NT2/D1 (cell line): Measurements from ENCODE around the gene TNS4.

Experiments
- DNase-seq: peaks from one replicate; pipeline ENCODE4 v3.0.0-alpha.2; 2011; ENCODE audit warnings: low read depth, low spot score
- H3K27me3 ChIP-seq: 2 replicates; pipeline ENCODE4 v1.6.0; 2011; ENCODE audit warnings: mild to moderate bottlenecking; ENCODE audit not compliant: insufficient read length, insufficient read depth
- H3K36me3 ChIP-seq: 2 replicates; pipeline ENCODE4 v1.6.1; 2011; ENCODE audit warnings: mild to moderate bottlenecking, low read length, mixed read lengths; ENCODE audit not compliant: insufficient read depth, insufficient read length
- H3K4me1 ChIP-seq: 2 replicates; pipeline ENCODE4 v1.5.1; 2011; ENCODE audit not compliant: insufficient read depth, insufficient read length
- H3K4me3 ChIP-seq: 2 replicates; pipeline ENCODE4 v1.5.1; 2011; ENCODE audit warnings: low read depth; ENCODE audit not compliant: insufficient read length
- H3K9ac ChIP-seq: 2 replicates; pipeline ENCODE4 v1.6.0; 2011; ENCODE audit warnings: low read depth; ENCODE audit not compliant: insufficient read length
- H3K9me3 ChIP-seq: 2 replicates; pipeline ENCODE4 v1.5.1; 2011; ENCODE audit warnings: mild to moderate bottlenecking, low read length; ENCODE audit not compliant: insufficient read depth
- SUZ12 ChIP-seq: IDR thresholded peaks from 2 replicates; pipeline ENCODE4 v1.6.1; 2011; ENCODE audit not compliant: insufficient read length, insufficient read depth; ENCODE audit errors: extremely low read depth
- YY1 ChIP-seq: IDR thresholded peaks from 2 replicates; pipeline ENCODE4 v1.6.1; 2011; ENCODE audit not compliant: insufficient read length, insufficient read depth
- ZNF274 ChIP-seq: IDR thresholded peaks from 2 replicates; pipeline ENCODE4 v1.6.1; 2011; ENCODE audit warnings: mild to moderate bottlenecking, low read depth, low read length

Gene TNS4

DNA sequence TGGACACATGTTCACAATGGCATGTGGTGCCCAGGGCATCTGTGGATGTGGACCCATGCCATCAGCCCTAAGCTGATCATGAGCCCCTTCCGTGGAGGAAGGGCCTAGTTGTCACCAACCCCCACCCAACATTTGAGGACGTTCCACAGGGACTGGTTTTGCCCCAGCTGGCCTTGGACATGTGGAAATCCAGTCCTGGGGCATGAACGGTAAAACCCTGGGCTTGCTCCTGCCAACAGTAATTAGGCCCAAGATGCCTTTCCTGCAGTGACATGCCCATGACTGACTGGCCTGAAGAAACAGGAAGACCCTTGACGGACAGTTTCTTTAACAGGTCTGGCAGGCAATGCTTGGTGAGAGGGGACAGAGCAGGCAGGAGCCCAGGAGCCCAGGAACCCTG is 7.7 kb downstream of the TNS4 start:
- Histone ChIP-seq H3K4me1 (peaks cover 22% of the 10 kb centered on the region), H3K36me3 (no peaks in the 10 kb centered on the region)
- TF ChIP-seq ZNF274 (no peak), SUZ12 (no peak), YY1 (no peak)

DNA sequence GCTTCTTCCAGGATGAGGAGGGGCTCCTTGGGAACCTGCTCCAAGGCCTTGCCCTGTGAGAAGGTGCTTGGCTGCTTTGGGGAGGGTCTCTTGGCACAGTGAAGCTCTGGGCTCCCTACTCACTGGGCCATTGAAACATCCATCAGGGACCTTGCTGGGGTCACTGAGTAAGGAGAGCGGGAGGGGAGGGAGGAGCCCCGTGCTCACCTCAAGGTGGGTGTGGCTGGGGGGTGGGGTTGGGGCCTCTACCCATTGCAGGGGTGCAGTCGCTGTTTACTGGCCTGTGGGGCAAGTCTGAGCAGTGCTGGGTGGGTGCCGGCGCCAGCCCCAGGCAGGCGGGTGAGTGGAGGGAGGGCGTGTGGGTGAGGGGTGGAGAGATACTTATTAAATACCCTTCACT is 9.9 kb downstream of the TNS4 start:
- H3K9me3 ChIP-seq: no peaks in the 10 kb centered on the region
- H3K4me1 ChIP-seq: peaks cover 27% of the 10 kb centered on the region
- no peak overlapping the region for H3K9ac ChIP-seq
- no peaks in the 10 kb centered on the region for H3K36me3 ChIP-seq
- no peak for TF ChIP-seq ZNF274
- no peak for TF ChIP-seq SUZ12
- TF ChIP-seq YY1: no peak
- no peaks in the 10 kb centered on the region for H3K27me3 ChIP-seq
- H3K4me3 ChIP-seq: no peak overlapping the region
- no peak for DNase-seq

More for the DNA sequence above, 7.7 kb downstream of the TNS4 start:
- no peak overlapping the region for H3K9ac ChIP-seq
- H3K27me3 ChIP-seq: no peaks in the 10 kb centered on the region
- no peak for DNase-seq
- no peaks in the 10 kb centered on the region for H3K9me3 ChIP-seq
- no peak overlapping the region for H3K4me3 ChIP-seq

GRCh38 chr17:40490982-40491381 is 10.4 kb downstream of the TNS4 start:
- no peaks in the 10 kb centered on the region for H3K27me3 ChIP-seq
- H3K9ac ChIP-seq: peak overlapping the region; percentile 73
- H3K36me3 ChIP-seq: no peaks in the 10 kb centered on the region
- peaks cover 30% of the 10 kb centered on the region for H3K4me1 ChIP-seq
- no peaks in the 10 kb centered on the region for H3K9me3 ChIP-seq
- TF ChIP-seq ZNF274 (no peak), SUZ12 (no peak), YY1 (no peak)
- H3K4me3 ChIP-seq: no peak overlapping the region
- no peak for DNase-seq

GRCh38 chr17:40490289-40490853 is 11.1 kb downstream of the TNS4 start:
- no peaks in the 10 kb centered on the region for H3K27me3 ChIP-seq
- no peaks in the 10 kb centered on the region for H3K36me3 ChIP-seq
- H3K4me3 ChIP-seq: no peak overlapping the region
- TF ChIP-seq YY1 (no peak), ZNF274 (no peak), SUZ12 (no peak)
- H3K4me1 ChIP-seq: peaks cover 33% of the 10 kb centered on the region
- peak overlapping the region; percentile 73 for H3K9ac ChIP-seq
- H3K9me3 ChIP-seq: no peaks in the 10 kb centered on the region
- no peak for DNase-seq

- H3K36me3 ChIP-seq: no peaks in the 10 kb centered on the region
- TF ChIP-seq YY1 (no peak), SUZ12 (no peak), ZNF274 (no peak)
- DNase-seq: no peak
- no peaks in the 10 kb centered on the region for H3K9me3 ChIP-seq
- H3K27me3 ChIP-seq: no peaks in the 10 kb centered on the region
- H3K4me3 ChIP-seq: no peak overlapping the region
- no peak overlapping the region for H3K9ac ChIP-seq
- peaks cover 43% of the 10 kb centered on the region for H3K4me1 ChIP-seq
Measured at GRCh38 chr17:40487371-40488020, 13.9 kb downstream of the TNS4 start.

- H3K27me3 ChIP-seq: no peaks in the 10 kb centered on the region
- no peak overlapping the region for H3K4me3 ChIP-seq
- H3K4me1 ChIP-seq: peaks cover 39% of the 10 kb centered on the region
- DNase-seq: no peak
- H3K9ac ChIP-seq: no peak overlapping the region
- no peak for TF ChIP-seq YY1
- no peak for TF ChIP-seq SUZ12
- TF ChIP-seq ZNF274: no peak
- no peaks in the 10 kb centered on the region for H3K9me3 ChIP-seq
- no peaks in the 10 kb centered on the region for H3K36me3 ChIP-seq
Measured at GRCh38 chr17:40486522-40487370, 14.7 kb downstream of the TNS4 start.

GRCh38 chr17:40485851-40486521 is 15.4 kb downstream of the TNS4 start:
- no peak for DNase-seq
- H3K27me3 ChIP-seq: no peaks in the 10 kb centered on the region
- peaks cover 33% of the 10 kb centered on the region for H3K4me1 ChIP-seq
- H3K9me3 ChIP-seq: no peaks in the 10 kb centered on the region
- TF ChIP-seq ZNF274: no peak
- no peak for TF ChIP-seq SUZ12
- TF ChIP-seq YY1: no peak
- no peak overlapping the region for H3K4me3 ChIP-seq
- no peaks in the 10 kb centered on the region for H3K36me3 ChIP-seq
- no peak overlapping the region for H3K9ac ChIP-seq
